Liver (tissue), 9 donors: Measurements from ENCODE around the gene RNF157. TPM values are rescaled to one million over a fixed set of nuclear protein-coding genes. Genes with fewer than 3 reads are reported as not detected.

ENCODE experiments used
- DNase-seq: peaks from one replicate; pipeline ENCODE4 v3.0.0-alpha.2; 2017; ENCODE audit warnings: low spot score
- H3K27ac ChIP-seq, 2 donors: one replicate each; pipeline ENCODE4 v1.7.0; 2013; ENCODE audit warnings: inconsistent platforms in 2 of 2, low read length in 2 of 2, control low read depth in 1 of 2, low read depth in 1 of 2, mild to moderate bottlenecking in 1 of 2
- H3K27me3 ChIP-seq, 4 donors: one replicate each; pipeline versions ENCODE4 v1.6.1 to v1.7.0; 2013; ENCODE audit warnings: low read length in 3 of 4, inconsistent platforms in 1 of 4, mild to moderate bottlenecking in 1 of 4, moderate library complexity in 1 of 4; ENCODE audit not compliant: control insufficient read depth in 4 of 4, insufficient read depth in 4 of 4
- H3K36me3 ChIP-seq, 4 donors: one replicate each; pipeline versions ENCODE4 v1.6.1 to v1.7.0; 2013; ENCODE audit warnings: low read length in 3 of 4, mild to moderate bottlenecking in 3 of 4, low read depth in 1 of 4, moderate library complexity in 1 of 4; ENCODE audit not compliant: control insufficient read depth in 4 of 4, insufficient read depth in 3 of 4
- H3K4me1 ChIP-seq, 4 donors: one replicate each; pipeline versions ENCODE4 v1.6.1 to v1.7.0; 2013; ENCODE audit warnings: low read length in 3 of 4, mild to moderate bottlenecking in 3 of 4, moderate library complexity in 1 of 4; ENCODE audit not compliant: control insufficient read depth in 4 of 4, insufficient read depth in 4 of 4
- H3K4me3 ChIP-seq, 3 donors: one replicate each; pipeline versions ENCODE4 v1.6.1 to v1.7.0; 2013; ENCODE audit warnings: low read length in 3 of 3, control low read depth in 1 of 3, low read depth in 1 of 3, mild to moderate bottlenecking in 1 of 3
- H3K9ac ChIP-seq, 2 donors: one replicate each; pipeline ENCODE4 v1.7.0; 2013; ENCODE audit warnings: low read length in 2 of 2, mild to moderate bottlenecking in 2 of 2, moderate library complexity in 2 of 2, control low read depth in 1 of 2, low read depth in 1 of 2
- H3K9me3 ChIP-seq, 4 donors: one replicate each; pipeline versions ENCODE4 v1.6.1 to v1.7.0; 2013; ENCODE audit warnings: low read length in 3 of 4; ENCODE audit not compliant: control insufficient read depth in 4 of 4
- EGR1 ChIP-seq, 2 donors: IDR thresholded peaks; 2 replicates each; pipeline ENCODE4 v1.6.1; 2016 to 2018; ENCODE audit warnings: antibody characterized with exemption in 2 of 2, low read depth in 2 of 2
- FOXA1 ChIP-seq: IDR thresholded peaks from 2 replicates; pipeline ENCODE4 v1.6.1; 2016; ENCODE audit warnings: antibody characterized with exemption
- FOXA2 ChIP-seq: IDR thresholded peaks from 2 replicates; pipeline ENCODE4 v1.6.1; 2016; ENCODE audit warnings: antibody characterized with exemption
- GABPA ChIP-seq, 2 donors: IDR thresholded peaks in 1 of 2; conservative IDR thresholded peaks in 1 of 2; 2 replicates each; pipeline ENCODE4 v1.6.1; 2016; ENCODE audit warnings: antibody characterized with exemption in 2 of 2, mild to moderate bottlenecking in 1 of 2, moderate library complexity in 1 of 2
- HNF4A ChIP-seq, 2 donors: conservative IDR thresholded peaks; 2 replicates each; pipeline ENCODE4 v1.6.1; 2016; ENCODE audit warnings: antibody characterized with exemption in 2 of 2, mild to moderate bottlenecking in 2 of 2
- HNF4G ChIP-seq: IDR thresholded peaks from 2 replicates; pipeline ENCODE4 v1.6.1; 2016; ENCODE audit warnings: antibody characterized with exemption
- JUND ChIP-seq, 2 donors: IDR thresholded peaks; 2 replicates each; pipeline ENCODE4 v1.6.1; 2016; ENCODE audit warnings: antibody characterized with exemption in 2 of 2
- NR2F2 ChIP-seq: IDR thresholded peaks from 2 replicates; pipeline ENCODE4 v1.6.1; 2016; ENCODE audit warnings: antibody characterized with exemption
- RAD21 ChIP-seq, 2 donors: IDR thresholded peaks; 2 replicates each; pipeline ENCODE4 v1.6.1; 2016; ENCODE audit warnings: antibody characterized with exemption in 2 of 2, mild to moderate bottlenecking in 2 of 2
- RXRA ChIP-seq, 2 donors: IDR thresholded peaks; 2 replicates each; pipeline ENCODE4 v1.6.1; 2017 to 2018; ENCODE audit warnings: antibody characterized with exemption in 2 of 2, mild to moderate bottlenecking in 1 of 2
- SP1 ChIP-seq: IDR thresholded peaks from 2 replicates; pipeline ENCODE4 v1.6.1; 2018; ENCODE audit warnings: antibody characterized with exemption, mild to moderate bottlenecking
- TAF1 ChIP-seq: conservative IDR thresholded peaks from 2 replicates; pipeline ENCODE4 v1.6.1; 2016; ENCODE audit warnings: antibody characterized with exemption, mild to moderate bottlenecking
- YY1 ChIP-seq: IDR thresholded peaks from 2 replicates; pipeline ENCODE4 v1.6.1; 2016; ENCODE audit warnings: antibody characterized with exemption, mild to moderate bottlenecking
- WGBS: extraction: QIAGEN DNeasy Blood & Tissue Kit; methylation state at CpG from one replicate; pipeline ENCODE4 v1.1.7; 2013; 5-methylcytosine and 5-hydroxymethylcytosine counted together
- polyA plus RNA-seq, 2 donors: library from polyadenylated mRNA; stranded (reverse) in 1 of 2; unstranded in 1 of 2; fragments of 200-250 nt in 1 of 2; fragments of >200 nt in 1 of 2; fragmentation: Nextera tagmentation in 1 of 2; extraction: Ambion mirVana in 1 of 2; gene quantifications; one replicate each; pipeline versions ENCODE4 v1.2.1 to v1.2.3, GENCODE V29; 2013 to 2015
- total RNA-seq, 2 donors: library from RNA; depleted of rRNA; stranded (reverse); fragments of >200 nt; gene quantifications; one replicate each; pipeline ENCODE4 v1.2.3, GENCODE V29; 2014
- TF ChIP-seq, protein P1 (sequence below): IDR thresholded peaks from 2 replicates; pipeline ENCODE4 v1.6.1; 2016; ENCODE audit warnings: antibody characterized with exemption
- TF ChIP-seq, protein P2 (sequence below): IDR thresholded peaks from 2 replicates; pipeline ENCODE4 v1.6.1; 2016; ENCODE audit warnings: antibody characterized with exemption
- TF ChIP-seq, protein P3 (sequence below): IDR thresholded peaks from 2 replicates; pipeline ENCODE4 v1.6.1; 2016; ENCODE audit warnings: antibody characterized with exemption, mild to moderate bottlenecking
- TF ChIP-seq, protein P4 (sequence below): IDR thresholded peaks from 2 replicates; pipeline ENCODE4 v1.6.1; 2016; ENCODE audit warnings: antibody characterized with exemption
- TF ChIP-seq, protein P5 (sequence below): fragments of 150-350 bp; IDR thresholded peaks from 2 replicates; pipeline ENCODE4 v1.5.1; 2017; ENCODE audit warnings: improper control_type of control experiment, low read depth, low read length; ENCODE audit not compliant: missing input control
- donor health status: healthy.
- donor health status: healthy.
- donor health status: healthy.
- donor health status: healthy.
- donor health status: healthy.

Gene RNF157
- total and polyA plus RNA-seq, 4 donors: 0.42 to 2.9 (median 0.66) TPM

DNA sequence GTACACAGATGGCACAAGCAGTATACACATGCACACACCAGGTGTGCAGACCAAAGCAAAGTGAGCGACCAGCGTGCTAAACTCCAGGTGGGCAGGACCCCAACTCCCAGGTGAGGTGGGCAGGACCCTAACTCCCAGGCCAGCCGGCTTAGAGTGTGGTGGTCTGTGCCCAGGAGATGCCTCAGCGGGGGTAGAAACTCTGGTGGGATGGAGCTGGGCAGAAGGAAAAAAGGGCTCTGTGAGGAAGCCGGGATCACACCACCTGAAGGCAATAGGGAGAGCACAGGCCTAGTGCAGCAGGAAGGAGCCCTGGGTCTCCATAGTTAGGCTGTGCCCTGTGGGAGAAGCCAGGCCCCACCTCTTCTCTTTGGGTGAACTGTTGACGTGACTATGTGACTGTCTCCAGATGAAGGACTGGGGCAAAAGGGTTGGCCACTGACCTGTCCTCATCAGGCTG lies 97.7 kb downstream of the RNF157 start:
- peak; percentile 31 for DNase-seq
- 95% methylated on average over 6 of the region's 6 CpGs for WGBS
- TF ChIP-seq, protein P1, sequence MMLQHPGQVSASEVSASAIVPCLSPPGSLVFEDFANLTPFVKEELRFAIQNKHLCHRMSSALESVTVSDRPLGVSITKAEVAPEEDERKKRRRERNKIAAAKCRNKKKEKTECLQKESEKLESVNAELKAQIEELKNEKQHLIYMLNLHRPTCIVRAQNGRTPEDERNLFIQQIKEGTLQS: no peak
- TF ChIP-seq YY1: no peak
- no peak for TF ChIP-seq HNF4G
- no peak for TF ChIP-seq TAF1
- no peak for TF ChIP-seq RXRA (IDR thresholded peaks at IDR 0.05)

DNA sequence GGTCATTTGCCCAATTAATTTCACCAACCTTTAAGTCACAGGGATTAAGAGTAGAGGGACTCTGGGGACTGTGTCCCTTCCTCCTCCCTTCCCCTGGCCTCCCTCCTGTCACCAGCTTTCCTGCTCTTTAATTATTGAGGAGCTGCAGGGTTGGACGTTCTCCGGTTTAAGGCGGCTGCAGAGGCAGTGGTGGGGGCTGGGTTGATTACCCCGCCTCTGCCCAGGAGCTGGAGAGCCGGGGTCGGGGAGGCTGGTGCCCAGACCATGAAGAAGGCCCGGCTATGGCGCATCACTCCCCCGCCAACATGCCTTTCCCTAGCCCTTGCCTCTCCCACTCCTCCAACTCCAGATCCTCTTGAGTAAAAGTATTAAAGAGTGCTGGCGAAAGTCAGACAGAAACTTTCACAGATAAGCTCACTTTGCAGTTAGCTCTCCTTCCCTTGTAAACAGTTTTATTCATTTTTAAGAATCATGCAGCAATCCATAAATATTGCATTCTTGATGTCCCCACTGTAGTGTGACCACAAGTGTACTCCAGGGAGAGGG lies 98.2 kb downstream of the RNF157 start:
- H3K27me3 ChIP-seq: peaks cover 0 to 3% (median 1%) of the 10 kb centered on the region in 4 donors
- peaks cover 2 to 18% (median 9%) of the 10 kb centered on the region in 4 donors for H3K4me1 ChIP-seq
- H3K27ac ChIP-seq: no peak overlapping the region
- no peaks in the 10 kb centered on the region for H3K9me3 ChIP-seq
- H3K4me3 ChIP-seq: no peak overlapping the region
- 77% methylated on average over 10 of the region's 10 CpGs for WGBS
- peak; percentile 30 for DNase-seq
- H3K9ac ChIP-seq: no peak overlapping the region
- TF ChIP-seq YY1 (no peak), SP1 (no peak), NR2F2 (no peak), TAF1 (no peak), EGR1 (IDR thresholded peaks at IDR 0.05; ENCODE audit: low read depth in 2 of 2) (no peak), GABPA (IDR thresholded peaks at IDR 0.05 in 1 of 2, conservative IDR thresholded peaks at IDR 0.05 in 1 of 2) (no peak), HNF4A (conservative IDR thresholded peaks at IDR 0.05) (no peak), FOXA1 (no peak), HNF4G (no peak), RAD21 (IDR thresholded peaks at IDR 0.05) (no peak), FOXA2 (no peak), RXRA (IDR thresholded peaks at IDR 0.05) (no peak), JUND (IDR thresholded peaks at IDR 0.05) (no peak)
- TF ChIP-seq, protein P2, sequence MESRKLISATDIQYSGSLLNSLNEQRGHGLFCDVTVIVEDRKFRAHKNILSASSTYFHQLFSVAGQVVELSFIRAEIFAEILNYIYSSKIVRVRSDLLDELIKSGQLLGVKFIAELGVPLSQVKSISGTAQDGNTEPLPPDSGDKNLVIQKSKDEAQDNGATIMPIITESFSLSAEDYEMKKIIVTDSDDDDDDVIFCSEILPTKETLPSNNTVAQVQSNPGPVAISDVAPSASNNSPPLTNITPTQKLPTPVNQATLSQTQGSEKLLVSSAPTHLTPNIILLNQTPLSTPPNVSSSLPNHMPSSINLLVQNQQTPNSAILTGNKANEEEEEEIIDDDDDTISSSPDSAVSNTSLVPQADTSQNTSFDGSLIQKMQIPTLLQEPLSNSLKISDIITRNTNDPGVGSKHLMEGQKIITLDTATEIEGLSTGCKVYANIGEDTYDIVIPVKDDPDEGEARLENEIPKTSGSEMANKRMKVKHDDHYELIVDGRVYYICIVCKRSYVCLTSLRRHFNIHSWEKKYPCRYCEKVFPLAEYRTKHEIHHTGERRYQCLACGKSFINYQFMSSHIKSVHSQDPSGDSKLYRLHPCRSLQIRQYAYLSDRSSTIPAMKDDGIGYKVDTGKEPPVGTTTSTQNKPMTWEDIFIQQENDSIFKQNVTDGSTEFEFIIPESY: no peak
- TF ChIP-seq, protein P3, sequence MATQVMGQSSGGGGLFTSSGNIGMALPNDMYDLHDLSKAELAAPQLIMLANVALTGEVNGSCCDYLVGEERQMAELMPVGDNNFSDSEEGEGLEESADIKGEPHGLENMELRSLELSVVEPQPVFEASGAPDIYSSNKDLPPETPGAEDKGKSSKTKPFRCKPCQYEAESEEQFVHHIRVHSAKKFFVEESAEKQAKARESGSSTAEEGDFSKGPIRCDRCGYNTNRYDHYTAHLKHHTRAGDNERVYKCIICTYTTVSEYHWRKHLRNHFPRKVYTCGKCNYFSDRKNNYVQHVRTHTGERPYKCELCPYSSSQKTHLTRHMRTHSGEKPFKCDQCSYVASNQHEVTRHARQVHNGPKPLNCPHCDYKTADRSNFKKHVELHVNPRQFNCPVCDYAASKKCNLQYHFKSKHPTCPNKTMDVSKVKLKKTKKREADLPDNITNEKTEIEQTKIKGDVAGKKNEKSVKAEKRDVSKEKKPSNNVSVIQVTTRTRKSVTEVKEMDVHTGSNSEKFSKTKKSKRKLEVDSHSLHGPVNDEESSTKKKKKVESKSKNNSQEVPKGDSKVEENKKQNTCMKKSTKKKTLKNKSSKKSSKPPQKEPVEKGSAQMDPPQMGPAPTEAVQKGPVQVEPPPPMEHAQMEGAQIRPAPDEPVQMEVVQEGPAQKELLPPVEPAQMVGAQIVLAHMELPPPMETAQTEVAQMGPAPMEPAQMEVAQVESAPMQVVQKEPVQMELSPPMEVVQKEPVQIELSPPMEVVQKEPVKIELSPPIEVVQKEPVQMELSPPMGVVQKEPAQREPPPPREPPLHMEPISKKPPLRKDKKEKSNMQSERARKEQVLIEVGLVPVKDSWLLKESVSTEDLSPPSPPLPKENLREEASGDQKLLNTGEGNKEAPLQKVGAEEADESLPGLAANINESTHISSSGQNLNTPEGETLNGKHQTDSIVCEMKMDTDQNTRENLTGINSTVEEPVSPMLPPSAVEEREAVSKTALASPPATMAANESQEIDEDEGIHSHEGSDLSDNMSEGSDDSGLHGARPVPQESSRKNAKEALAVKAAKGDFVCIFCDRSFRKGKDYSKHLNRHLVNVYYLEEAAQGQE: no peak
- TF ChIP-seq, protein P4, sequence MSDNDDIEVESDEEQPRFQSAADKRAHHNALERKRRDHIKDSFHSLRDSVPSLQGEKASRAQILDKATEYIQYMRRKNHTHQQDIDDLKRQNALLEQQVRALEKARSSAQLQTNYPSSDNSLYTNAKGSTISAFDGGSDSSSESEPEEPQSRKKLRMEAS: no peak
- TF ChIP-seq, protein P1: no peak
- TF ChIP-seq, protein P5, sequence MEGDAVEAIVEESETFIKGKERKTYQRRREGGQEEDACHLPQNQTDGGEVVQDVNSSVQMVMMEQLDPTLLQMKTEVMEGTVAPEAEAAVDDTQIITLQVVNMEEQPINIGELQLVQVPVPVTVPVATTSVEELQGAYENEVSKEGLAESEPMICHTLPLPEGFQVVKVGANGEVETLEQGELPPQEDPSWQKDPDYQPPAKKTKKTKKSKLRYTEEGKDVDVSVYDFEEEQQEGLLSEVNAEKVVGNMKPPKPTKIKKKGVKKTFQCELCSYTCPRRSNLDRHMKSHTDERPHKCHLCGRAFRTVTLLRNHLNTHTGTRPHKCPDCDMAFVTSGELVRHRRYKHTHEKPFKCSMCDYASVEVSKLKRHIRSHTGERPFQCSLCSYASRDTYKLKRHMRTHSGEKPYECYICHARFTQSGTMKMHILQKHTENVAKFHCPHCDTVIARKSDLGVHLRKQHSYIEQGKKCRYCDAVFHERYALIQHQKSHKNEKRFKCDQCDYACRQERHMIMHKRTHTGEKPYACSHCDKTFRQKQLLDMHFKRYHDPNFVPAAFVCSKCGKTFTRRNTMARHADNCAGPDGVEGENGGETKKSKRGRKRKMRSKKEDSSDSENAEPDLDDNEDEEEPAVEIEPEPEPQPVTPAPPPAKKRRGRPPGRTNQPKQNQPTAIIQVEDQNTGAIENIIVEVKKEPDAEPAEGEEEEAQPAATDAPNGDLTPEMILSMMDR: no peak
- H3K36me3 ChIP-seq: no peaks in the 10 kb centered on the region

More for the DNA sequence above, 97.7 kb downstream of the RNF157 start:
- no peak overlapping the region for H3K4me3 ChIP-seq
- H3K36me3 ChIP-seq: no peaks in the 10 kb centered on the region
- H3K9ac ChIP-seq: no peak overlapping the region
- peaks cover 2 to 18% (median 9%) of the 10 kb centered on the region in 4 donors for H3K4me1 ChIP-seq
- H3K27me3 ChIP-seq: peaks cover 0 to 3% (median 1%) of the 10 kb centered on the region in 4 donors
- H3K27ac ChIP-seq: no peak overlapping the region
- H3K9me3 ChIP-seq: no peaks in the 10 kb centered on the region
